Measurements from ENCODE around the gene PFN2.

- TF ChIP-seq CTCF (IDR thresholded peaks at IDR 0.05; ENCODE audit: borderline replicate concordance, extremely low read depth, low read length, poor library complexity, severe bottlenecking) (no peak), EZH2 (IDR thresholded peaks at IDR 0.05; ENCODE audit: borderline replicate concordance, low read depth, low read length, severe bottlenecking) (no peak)
These were observed 19.8 kb upstream of the PFN2 start for GRCh38 chr3:149990423-149990948.
